Panc1 (cell line): Measurements from ENCODE around the gene GRIK1.

Experiments used
- POLR2AphosphoS5 ChIP-seq: IDR thresholded peaks from 2 replicates; pipeline ENCODE4 v1.6.1; 2012; ENCODE audit warnings: mild to moderate bottlenecking, low read depth, low read length, moderate library complexity
- TCF7L2 ChIP-seq: IDR thresholded peaks from 2 replicates; pipeline ENCODE4 v1.6.1; 2011; ENCODE audit warnings: mild to moderate bottlenecking, low read depth, low read length, inconsistent platforms
- TF ChIP-seq, protein P1 (sequence below): fragments of 450-650 bp; IDR thresholded peaks from 2 replicates; pipeline ENCODE4 v1.5.1; 2017; ENCODE audit warnings: mild to moderate bottlenecking
- TF ChIP-seq, protein P2 (sequence below), 2 experiments: IDR thresholded peaks; 2 replicates each; pipeline ENCODE4 v1.6.1; 2011 to 2012; ENCODE audit warnings: low read depth in 2 of 2, control low read depth in 1 of 2, low read length in 1 of 2, mild to moderate bottlenecking in 1 of 2, moderate library complexity in 1 of 2; ENCODE audit not compliant: insufficient read depth in 1 of 2

DNA sequence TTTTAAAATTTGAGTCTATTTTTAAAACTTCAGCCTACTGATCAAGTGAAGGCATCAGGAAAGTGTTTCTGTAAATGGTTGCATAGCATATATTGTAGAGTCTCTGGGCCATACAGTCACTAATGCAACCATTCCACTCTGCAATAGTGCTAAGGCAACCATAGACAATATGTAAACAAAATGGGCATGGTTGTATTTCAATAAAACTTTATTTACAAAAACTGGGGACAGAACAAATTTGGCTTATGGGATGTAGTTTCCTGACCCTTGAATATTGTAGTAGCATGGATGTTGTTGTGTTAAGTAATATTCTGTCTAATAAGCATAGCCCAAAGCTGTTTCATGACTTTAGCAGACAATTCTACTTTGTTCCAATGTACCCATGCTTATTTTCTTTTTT, 117.7 kb downstream of the GRIK1 start:
- TF ChIP-seq, protein P1, sequence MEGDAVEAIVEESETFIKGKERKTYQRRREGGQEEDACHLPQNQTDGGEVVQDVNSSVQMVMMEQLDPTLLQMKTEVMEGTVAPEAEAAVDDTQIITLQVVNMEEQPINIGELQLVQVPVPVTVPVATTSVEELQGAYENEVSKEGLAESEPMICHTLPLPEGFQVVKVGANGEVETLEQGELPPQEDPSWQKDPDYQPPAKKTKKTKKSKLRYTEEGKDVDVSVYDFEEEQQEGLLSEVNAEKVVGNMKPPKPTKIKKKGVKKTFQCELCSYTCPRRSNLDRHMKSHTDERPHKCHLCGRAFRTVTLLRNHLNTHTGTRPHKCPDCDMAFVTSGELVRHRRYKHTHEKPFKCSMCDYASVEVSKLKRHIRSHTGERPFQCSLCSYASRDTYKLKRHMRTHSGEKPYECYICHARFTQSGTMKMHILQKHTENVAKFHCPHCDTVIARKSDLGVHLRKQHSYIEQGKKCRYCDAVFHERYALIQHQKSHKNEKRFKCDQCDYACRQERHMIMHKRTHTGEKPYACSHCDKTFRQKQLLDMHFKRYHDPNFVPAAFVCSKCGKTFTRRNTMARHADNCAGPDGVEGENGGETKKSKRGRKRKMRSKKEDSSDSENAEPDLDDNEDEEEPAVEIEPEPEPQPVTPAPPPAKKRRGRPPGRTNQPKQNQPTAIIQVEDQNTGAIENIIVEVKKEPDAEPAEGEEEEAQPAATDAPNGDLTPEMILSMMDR = no peak
- TF ChIP-seq POLR2AphosphoS5 (no peak), TCF7L2 (no peak)
- TF ChIP-seq, protein P2, sequence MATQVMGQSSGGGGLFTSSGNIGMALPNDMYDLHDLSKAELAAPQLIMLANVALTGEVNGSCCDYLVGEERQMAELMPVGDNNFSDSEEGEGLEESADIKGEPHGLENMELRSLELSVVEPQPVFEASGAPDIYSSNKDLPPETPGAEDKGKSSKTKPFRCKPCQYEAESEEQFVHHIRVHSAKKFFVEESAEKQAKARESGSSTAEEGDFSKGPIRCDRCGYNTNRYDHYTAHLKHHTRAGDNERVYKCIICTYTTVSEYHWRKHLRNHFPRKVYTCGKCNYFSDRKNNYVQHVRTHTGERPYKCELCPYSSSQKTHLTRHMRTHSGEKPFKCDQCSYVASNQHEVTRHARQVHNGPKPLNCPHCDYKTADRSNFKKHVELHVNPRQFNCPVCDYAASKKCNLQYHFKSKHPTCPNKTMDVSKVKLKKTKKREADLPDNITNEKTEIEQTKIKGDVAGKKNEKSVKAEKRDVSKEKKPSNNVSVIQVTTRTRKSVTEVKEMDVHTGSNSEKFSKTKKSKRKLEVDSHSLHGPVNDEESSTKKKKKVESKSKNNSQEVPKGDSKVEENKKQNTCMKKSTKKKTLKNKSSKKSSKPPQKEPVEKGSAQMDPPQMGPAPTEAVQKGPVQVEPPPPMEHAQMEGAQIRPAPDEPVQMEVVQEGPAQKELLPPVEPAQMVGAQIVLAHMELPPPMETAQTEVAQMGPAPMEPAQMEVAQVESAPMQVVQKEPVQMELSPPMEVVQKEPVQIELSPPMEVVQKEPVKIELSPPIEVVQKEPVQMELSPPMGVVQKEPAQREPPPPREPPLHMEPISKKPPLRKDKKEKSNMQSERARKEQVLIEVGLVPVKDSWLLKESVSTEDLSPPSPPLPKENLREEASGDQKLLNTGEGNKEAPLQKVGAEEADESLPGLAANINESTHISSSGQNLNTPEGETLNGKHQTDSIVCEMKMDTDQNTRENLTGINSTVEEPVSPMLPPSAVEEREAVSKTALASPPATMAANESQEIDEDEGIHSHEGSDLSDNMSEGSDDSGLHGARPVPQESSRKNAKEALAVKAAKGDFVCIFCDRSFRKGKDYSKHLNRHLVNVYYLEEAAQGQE (IDR thresholded peaks at IDR 0.05; ENCODE audit: insufficient read depth in 1 of 2, low read depth in 2 of 2, low read length in 1 of 2) = no peak
